ENCODE measurements around the gene EMSY.
A peak's percentile ranks its signal among the peaks of the same experiment; 100 is the strongest.

EMSY gene

GRCh38 chr11:76455931-76456330 lies 11.1 kb downstream of the EMSY start:
- TF ChIP-seq CTCF (IDR thresholded peaks at IDR 0.05; ENCODE audit: low read length, missing control alignments) = no peak
- no peak for DNase-seq (ENCODE audit: low read depth)
- H3K4me3 ChIP-seq (replicated peaks; ENCODE audit: low read depth, low read length) = no peak overlapping the region

- H3K4me3 ChIP-seq (replicated peaks; ENCODE audit: low read depth, low read length) = no peak overlapping the region
- DNase-seq (ENCODE audit: low read depth) = no peak
- no peak for TF ChIP-seq CTCF (IDR thresholded peaks at IDR 0.05; ENCODE audit: low read length, missing control alignments)
Observed at GRCh38 chr11:76456571-76456970, 11.8 kb downstream of the EMSY start.

GRCh38 chr11:76459299-76459698 lies 14.5 kb downstream of the EMSY start:
- H3K4me3 ChIP-seq (replicated peaks; ENCODE audit: low read depth, low read length) = no peak overlapping the region
- no peak for DNase-seq (ENCODE audit: low read depth)
- peak; percentile 44 for TF ChIP-seq CTCF (IDR thresholded peaks at IDR 0.05; ENCODE audit: low read length, missing control alignments)

- DNase-seq (ENCODE audit: low read depth) = no peak
- H3K4me3 ChIP-seq (replicated peaks; ENCODE audit: low read depth, low read length) = no peak overlapping the region
- TF ChIP-seq CTCF (IDR thresholded peaks at IDR 0.05; ENCODE audit: low read length, missing control alignments) = no peak
Observed at GRCh38 chr11:76459846-76460245, 15.0 kb downstream of the EMSY start.

GRCh38 chr11:76462317-76462716 lies 17.5 kb downstream of the EMSY start:
- DNase-seq (ENCODE audit: low read depth) = no peak
- no peak overlapping the region for H3K4me3 ChIP-seq (replicated peaks; ENCODE audit: low read depth, low read length)
- TF ChIP-seq CTCF (IDR thresholded peaks at IDR 0.05; ENCODE audit: low read length, missing control alignments) = no peak

- no peak for TF ChIP-seq CTCF (IDR thresholded peaks at IDR 0.05; ENCODE audit: low read length, missing control alignments)
Observed at GRCh38 chr11:76465701-76466100, 20.9 kb downstream of the EMSY start.

GRCh38 chr11:76466666-76467065 lies 21.8 kb downstream of the EMSY start:
- no peak for TF ChIP-seq CTCF (IDR thresholded peaks at IDR 0.05; ENCODE audit: low read length, missing control alignments)
- H3K4me3 ChIP-seq (replicated peaks; ENCODE audit: low read depth, low read length) = no peak overlapping the region
- DNase-seq (ENCODE audit: low read depth) = no peak

More at GRCh38 chr11:76465701-76466100, 20.9 kb downstream of the EMSY start:
- H3K4me3 ChIP-seq (replicated peaks; ENCODE audit: low read depth, low read length) = no peak overlapping the region
- DNase-seq (ENCODE audit: low read depth) = no peak

All from fibroblast of pulmonary artery (primary cell).